ENCODE data around the gene OR4N2.
"Not testable (repeated sequence)": the region's sequence is repeated elsewhere in the genome, so short reads cannot be mapped to it uniquely, and the experiment has no call there.

The OR4N2 gene, protein sequence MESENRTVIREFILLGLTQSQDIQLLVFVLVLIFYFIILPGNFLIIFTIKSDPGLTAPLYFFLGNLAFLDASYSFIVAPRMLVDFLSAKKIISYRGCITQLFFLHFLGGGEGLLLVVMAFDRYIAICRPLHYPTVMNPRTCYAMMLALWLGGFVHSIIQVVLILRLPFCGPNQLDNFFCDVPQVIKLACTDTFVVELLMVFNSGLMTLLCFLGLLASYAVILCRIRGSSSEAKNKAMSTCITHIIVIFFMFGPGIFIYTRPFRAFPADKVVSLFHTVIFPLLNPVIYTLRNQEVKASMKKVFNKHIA

GRCh38 chr14:19803470-19803869, at the start of gene OR4N2:
Gene OR4N2, plus strand, starts transcription at chr14:19803770. Its CDS starts 23,679 bp downstream, at chr14:19827449.
- DNase-seq (ENCODE audit: low spot score), result not testable (repeated sequence)

- DNase-seq (ENCODE audit: low spot score), result no peak
These were observed 49.4 kb upstream of the OR4N2 start for GRCh38 chr14:19754172-19754571.

GRCh38 chr14:19771491-19771890, 32.1 kb upstream of the OR4N2 start:
- DNase-seq (ENCODE audit: low spot score), result not testable (repeated sequence)

- no peak for DNase-seq (ENCODE audit: low spot score)
These were observed 31.6 kb upstream of the OR4N2 start for GRCh38 chr14:19771895-19772430.

GRCh38 chr14:19772454-19772853, 31.1 kb upstream of the OR4N2 start:
- not testable (repeated sequence) for DNase-seq (ENCODE audit: low spot score)

- DNase-seq (ENCODE audit: low spot score), result not testable (repeated sequence)
These were observed 30.4 kb upstream of the OR4N2 start, which contains the start of gene OR4M1 for GRCh38 chr14:19773204-19773603. Gene OR4M1, plus strand, starts transcription at chr14:19773504. Its CDS starts 6,819 bp downstream, at chr14:19780323.

DNA sequence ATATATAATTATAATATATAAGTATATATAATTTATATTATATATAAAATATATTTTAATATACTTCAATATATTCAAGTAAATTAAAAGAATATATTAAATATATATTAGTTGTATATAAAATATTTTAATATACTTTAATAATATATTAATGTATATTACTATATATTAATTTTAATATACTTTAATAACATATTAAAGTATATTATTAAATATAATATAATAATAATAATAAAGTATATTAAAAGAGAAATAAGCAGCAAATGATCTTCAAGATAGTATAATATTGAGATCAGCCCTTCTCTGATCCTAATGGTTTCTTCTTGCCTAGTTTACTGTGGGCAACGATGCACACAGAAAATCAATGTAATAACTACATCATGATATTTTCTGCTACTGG, 28.0 kb upstream of the OR4N2 start:
- DNase-seq (ENCODE audit: low spot score), result no peak

GRCh38 chr14:19785848-19786247, 17.7 kb upstream of the OR4N2 start:
- DNase-seq (ENCODE audit: low spot score), result not testable (repeated sequence)

- not testable (repeated sequence) for DNase-seq (ENCODE audit: low spot score)
These were observed 16.3 kb upstream of the OR4N2 start for GRCh38 chr14:19787318-19787717.

GRCh38 chr14:19788150-19788549, 15.4 kb upstream of the OR4N2 start:
- not testable (repeated sequence) for DNase-seq (ENCODE audit: low spot score)

GRCh38 chr14:19796520-19797108, 7.0 kb upstream of the OR4N2 start:
- DNase-seq (ENCODE audit: low spot score), result not testable (repeated sequence)

- no peak for DNase-seq (ENCODE audit: low spot score)
These were observed 3.7 kb upstream of the OR4N2 start for GRCh38 chr14:19799880-19800279.

DNA sequence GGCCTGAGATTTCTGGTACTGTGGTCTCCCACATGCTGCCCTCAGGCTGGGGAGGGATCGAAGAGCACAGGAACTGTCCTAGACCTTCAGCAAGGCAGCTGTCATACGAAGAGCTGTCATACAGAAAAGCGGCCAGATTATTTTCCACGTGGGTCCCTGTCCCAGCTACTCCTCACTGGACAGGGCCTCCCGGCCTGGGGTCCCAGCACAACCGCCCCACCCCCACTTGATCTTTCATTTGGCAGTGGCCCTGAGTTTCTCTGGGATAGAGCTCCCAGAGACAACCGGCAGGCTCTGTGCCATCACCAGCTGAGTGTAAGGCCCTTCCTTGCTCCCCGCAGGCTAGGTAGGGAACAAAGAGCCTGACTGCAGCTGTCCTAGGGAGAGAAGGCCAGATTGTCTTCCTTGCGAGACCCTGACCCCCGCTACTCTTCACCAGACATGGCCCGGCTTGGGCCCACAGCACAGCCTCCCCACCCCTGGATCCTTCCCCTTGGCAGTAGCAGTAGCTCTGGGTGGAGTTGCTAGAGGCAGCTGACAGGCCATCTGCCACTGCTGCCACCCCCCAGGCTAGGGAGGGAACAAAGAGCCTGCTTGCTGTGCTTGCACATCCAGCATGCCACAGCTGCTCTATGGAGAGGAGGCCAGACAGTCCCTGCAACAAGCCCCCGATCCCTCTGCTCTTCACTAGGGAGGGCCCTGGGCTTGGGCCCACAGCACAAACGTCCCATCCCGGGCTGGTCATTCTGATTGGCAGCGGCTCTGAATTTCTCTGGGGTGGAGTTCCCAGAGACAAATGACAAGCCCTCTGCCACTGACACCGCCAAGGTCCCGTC, 3.1 kb upstream of the OR4N2 start:
- DNase-seq (ENCODE audit: low spot score), result no peak

GRCh38 chr14:19801118-19801464, 2.5 kb upstream of the OR4N2 start:
- DNase-seq (ENCODE audit: low spot score), result no peak

- not testable (repeated sequence) for DNase-seq (ENCODE audit: low spot score)
These were observed 9.8 kb downstream of the OR4N2 start for GRCh38 chr14:19813171-19813920.

GRCh38 chr14:19819879-19820278, 16.3 kb downstream of the OR4N2 start:
- DNase-seq (ENCODE audit: low spot score), result not testable (repeated sequence)

- DNase-seq (ENCODE audit: low spot score), result not testable (repeated sequence)
These were observed 17.4 kb downstream of the OR4N2 start for GRCh38 chr14:19821016-19821415.

GRCh38 chr14:19823178-19823577, 19.6 kb downstream of the OR4N2 start:
- no peak for DNase-seq (ENCODE audit: low spot score)

DNA sequence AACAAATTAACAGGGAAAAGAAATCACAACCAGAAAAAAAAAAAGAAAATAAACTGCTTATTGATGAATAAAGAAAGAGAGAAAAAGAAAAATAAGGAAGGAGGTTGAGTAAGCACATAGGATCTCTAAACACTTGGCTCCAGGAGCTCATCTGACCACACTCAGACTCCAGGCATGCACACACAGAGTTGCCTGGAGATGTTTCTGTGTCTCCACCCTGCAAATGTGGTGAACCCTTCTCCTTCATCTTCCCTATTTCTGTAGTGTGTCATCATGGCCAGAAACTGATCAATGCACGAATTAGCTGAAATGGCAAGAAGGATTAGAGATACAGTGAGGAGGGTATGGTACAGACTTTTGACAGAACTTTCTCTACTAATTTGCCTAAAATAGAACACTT, 20.2 kb downstream of the OR4N2 start:
- peak; percentile 40 for DNase-seq (ENCODE audit: low spot score)

- DNase-seq (ENCODE audit: low spot score), result not testable (repeated sequence)
These were observed 24.2 kb downstream of the OR4N2 start for GRCh38 chr14:19827626-19828244.

GRCh38 chr14:19828314-19828713, 24.7 kb downstream of the OR4N2 start:
- no peak for DNase-seq (ENCODE audit: low spot score)

All from kidney tubule cell (primary cell).